K562 (cell line): ENCODE measurements around the gene LMAN2. TPM values are rescaled to one million over a fixed set of nuclear protein-coding genes. Genes with fewer than 3 reads are reported as not detected.

Source experiments
- ASH1L ChIP-seq: fragments of 450-650 bp; IDR thresholded peaks from 2 replicates; pipeline ENCODE4 v1.6.1; 2018; ENCODE audit warnings: borderline replicate concordance, mild to moderate bottlenecking, low read depth; ENCODE audit not compliant: partially characterized antibody
- CBFA2T3 ChIP-seq: fragments of 450-650 bp; IDR thresholded peaks from 2 replicates; pipeline ENCODE4 v1.6.1; 2017
- HNRNPLL ChIP-seq: fragments of 200-400 bp; formaldehyde crosslinking; IDR thresholded peaks from 2 replicates; pipeline ENCODE4 v1.6.1; 2017; ENCODE audit warnings: low read length, low read depth, mild to moderate bottlenecking; ENCODE audit not compliant: poor library complexity, severe bottlenecking
- MCM3 ChIP-seq: fragments of 450-650 bp; IDR thresholded peaks from 2 replicates; pipeline ENCODE4 v1.6.1; 2016
- NONO ChIP-seq, 2 experiments: fragments of 200-400 bp in 1 of 2; fragments of 450-650 bp in 1 of 2; formaldehyde crosslinking in 1 of 2; IDR thresholded peaks; 2 replicates each; pipeline ENCODE4 v1.6.1; 2017; ENCODE audit warnings: low read depth in 2 of 2, mild to moderate bottlenecking in 2 of 2, moderate library complexity in 2 of 2, low read length in 1 of 2
- SNRNP70 ChIP-seq: fragments of 200-400 bp; formaldehyde crosslinking; optimal IDR thresholded peaks from 2 replicates; pipeline ENCODE3; 2017; ENCODE audit warnings: low read depth, low read length
- TAF7 ChIP-seq: fragments of 450-650 bp; IDR thresholded peaks from 2 replicates; pipeline ENCODE4 v1.6.1; 2016; ENCODE audit warnings: missing genetic modification characterization, missing compliant biosample characterization
- ZBTB17 ChIP-seq: fragments of 450-650 bp; formaldehyde crosslinking; IDR thresholded peaks from 2 replicates; pipeline ENCODE4 v1.4.0; 2020; ENCODE audit warnings: mild to moderate bottlenecking
- ZNF282 ChIP-seq: sonication (generic); formaldehyde crosslinking; IDR thresholded peaks from 2 replicates; pipeline ENCODE4 v1.8.1; 2023; ENCODE audit warnings: missing genetic modification reagents
- ZNF77 ChIP-seq: fragments of 250-450 bp; sonication (Bioruptor Pico); IDR thresholded peaks from 2 replicates; pipeline ENCODE4 v1.5.0; 2020
- polyA plus RNA-seq, 8 experiments: library from polyadenylated mRNA; depleted of rRNA in 4 of 8; stranded (reverse) in 5 of 8; unstranded in 3 of 8; fragments of >200 nt; fragmentation: Nextera tagmentation in 2 of 8; fragmentation: Illumina TruSeq in 1 of 8; extraction: Ambion mirVana in 2 of 8; extraction: Trizol in 1 of 8; gene quantifications; 2 replicates each; pipeline versions ENCODE4 v1.2.1 to v1.2.3, GENCODE V29; 2011 to 2014; ENCODE audit warnings: inconsistent platforms in 1 of 8, missing spikeins in 1 of 8
- total RNA-seq, 7 experiments: library from RNA; depleted of rRNA in 6 of 7; stranded (reverse); fragments of >200 nt in 6 of 7; fragmentation: Illumina TruSeq in 2 of 7; extraction: Trizol in 2 of 7; gene quantifications; 2 replicates each; pipeline versions ENCODE4 v1.2.1 to v1.2.3, GENCODE V29; 2011 to 2021; ENCODE audit warnings: low replicate concordance in 1 of 7
- TF ChIP-seq, protein P1 (sequence below): sonication (generic); formaldehyde crosslinking; IDR thresholded peaks from 2 replicates; pipeline ENCODE4 v1.4.0; 2020; ENCODE audit warnings: mild to moderate bottlenecking, missing genetic modification reagents
- TF ChIP-seq, protein P2 (sequence below): fragments of 250-450 bp; sonication (Bioruptor Pico); IDR thresholded peaks from 2 replicates; pipeline ENCODE4 v1.5.0; 2021
- TF ChIP-seq, protein P3 (sequence below): fragments of 450-650 bp; IDR thresholded peaks from 2 replicates; pipeline ENCODE4 v1.6.1; 2017; ENCODE audit warnings: mild to moderate bottlenecking, moderate library complexity
- TF ChIP-seq, protein P4 (sequence below), 2 experiments: fragments of 450-650 bp; IDR thresholded peaks; 2 replicates each; pipeline ENCODE4 v1.6.1; 2016; ENCODE audit warnings: mild to moderate bottlenecking in 2 of 2, borderline replicate concordance in 1 of 2, low read depth in 1 of 2, moderate library complexity in 1 of 2

LMAN2 gene
- total and polyA plus RNA-seq, 9 of the 15 experiments (the other 6 are each of a cell fraction or from before 2014, with no cell fraction given) = 2.7 to 254 (median 136) TPM

DNA sequence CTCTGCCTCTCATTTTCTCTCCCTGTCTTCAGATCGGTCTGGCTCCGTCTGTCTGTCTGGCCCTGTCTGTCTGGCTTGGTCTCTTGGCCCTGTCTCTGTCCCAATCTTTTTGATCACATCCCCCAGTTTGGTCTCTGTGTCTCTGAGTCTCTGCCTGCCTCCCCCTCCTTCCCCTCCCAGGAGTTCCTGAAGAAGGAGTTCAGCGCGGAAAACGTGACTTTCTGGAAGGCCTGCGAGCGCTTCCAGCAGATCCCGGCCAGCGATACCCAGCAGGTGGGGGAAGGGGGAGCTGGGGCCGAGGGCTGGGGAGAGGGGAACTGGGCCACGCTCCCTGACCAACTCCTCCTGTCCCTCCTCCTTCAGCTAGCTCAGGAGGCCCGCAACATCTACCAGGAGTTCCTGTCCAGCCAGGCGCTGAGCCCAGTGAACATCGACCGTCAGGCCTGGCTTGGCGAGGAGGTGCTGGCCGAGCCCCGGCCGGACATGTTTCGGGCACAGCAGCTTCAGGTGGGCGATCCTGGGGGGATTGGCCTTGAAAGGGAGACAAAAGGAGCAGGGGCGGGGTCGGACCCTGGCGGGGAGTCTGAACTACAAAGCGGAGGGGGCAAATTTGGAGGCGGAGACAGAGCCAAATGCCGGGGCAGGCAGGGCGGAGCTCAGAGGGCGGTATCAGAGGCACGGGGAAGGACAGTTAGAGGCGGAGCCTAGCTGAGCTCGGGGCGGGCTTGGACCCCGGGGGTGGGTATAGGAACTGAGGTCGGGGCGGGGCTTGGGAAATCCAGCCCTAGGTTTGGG is 15.3 kb upstream of the LMAN2 start (continued):
- TF ChIP-seq, protein P1, sequence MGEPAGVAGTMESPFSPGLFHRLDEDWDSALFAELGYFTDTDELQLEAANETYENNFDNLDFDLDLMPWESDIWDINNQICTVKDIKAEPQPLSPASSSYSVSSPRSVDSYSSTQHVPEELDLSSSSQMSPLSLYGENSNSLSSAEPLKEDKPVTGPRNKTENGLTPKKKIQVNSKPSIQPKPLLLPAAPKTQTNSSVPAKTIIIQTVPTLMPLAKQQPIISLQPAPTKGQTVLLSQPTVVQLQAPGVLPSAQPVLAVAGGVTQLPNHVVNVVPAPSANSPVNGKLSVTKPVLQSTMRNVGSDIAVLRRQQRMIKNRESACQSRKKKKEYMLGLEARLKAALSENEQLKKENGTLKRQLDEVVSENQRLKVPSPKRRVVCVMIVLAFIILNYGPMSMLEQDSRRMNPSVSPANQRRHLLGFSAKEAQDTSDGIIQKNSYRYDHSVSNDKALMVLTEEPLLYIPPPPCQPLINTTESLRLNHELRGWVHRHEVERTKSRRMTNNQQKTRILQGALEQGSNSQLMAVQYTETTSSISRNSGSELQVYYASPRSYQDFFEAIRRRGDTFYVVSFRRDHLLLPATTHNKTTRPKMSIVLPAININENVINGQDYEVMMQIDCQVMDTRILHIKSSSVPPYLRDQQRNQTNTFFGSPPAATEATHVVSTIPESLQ = no peak
- TF ChIP-seq ZNF282 (no peak), NONO (IDR thresholded peaks at IDR 0.05; ENCODE audit: low read depth in 2 of 2, low read length in 1 of 2) (no peak), MCM3 (no peak), ZBTB17 (CRISPR knock-in tag) (peak; percentile 98), HNRNPLL (peak; percentile 41), ZNF77 (CRISPR knock-in tag) (no peak), CBFA2T3 (peak; percentile 24; the same call in 1 of the 2 replicates), TAF7 (tag) (peak; percentile 62; the same call in 1 of the 2 replicates), SNRNP70 (no peak), ASH1L (no peak)
- TF ChIP-seq, protein P2, sequence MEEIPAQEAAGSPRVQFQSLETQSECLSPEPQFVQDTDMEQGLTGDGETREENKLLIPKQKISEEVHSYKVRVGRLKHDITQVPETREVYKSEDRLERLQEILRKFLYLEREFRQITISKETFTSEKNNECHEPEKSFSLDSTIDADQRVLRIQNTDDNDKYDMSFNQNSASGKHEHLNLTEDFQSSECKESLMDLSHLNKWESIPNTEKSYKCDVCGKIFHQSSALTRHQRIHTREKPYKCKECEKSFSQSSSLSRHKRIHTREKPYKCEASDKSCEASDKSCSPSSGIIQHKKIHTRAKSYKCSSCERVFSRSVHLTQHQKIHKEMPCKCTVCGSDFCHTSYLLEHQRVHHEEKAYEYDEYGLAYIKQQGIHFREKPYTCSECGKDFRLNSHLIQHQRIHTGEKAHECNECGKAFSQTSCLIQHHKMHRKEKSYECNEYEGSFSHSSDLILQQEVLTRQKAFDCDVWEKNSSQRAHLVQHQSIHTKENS (CRISPR knock-in tag) = no peak
- TF ChIP-seq, protein P3, sequence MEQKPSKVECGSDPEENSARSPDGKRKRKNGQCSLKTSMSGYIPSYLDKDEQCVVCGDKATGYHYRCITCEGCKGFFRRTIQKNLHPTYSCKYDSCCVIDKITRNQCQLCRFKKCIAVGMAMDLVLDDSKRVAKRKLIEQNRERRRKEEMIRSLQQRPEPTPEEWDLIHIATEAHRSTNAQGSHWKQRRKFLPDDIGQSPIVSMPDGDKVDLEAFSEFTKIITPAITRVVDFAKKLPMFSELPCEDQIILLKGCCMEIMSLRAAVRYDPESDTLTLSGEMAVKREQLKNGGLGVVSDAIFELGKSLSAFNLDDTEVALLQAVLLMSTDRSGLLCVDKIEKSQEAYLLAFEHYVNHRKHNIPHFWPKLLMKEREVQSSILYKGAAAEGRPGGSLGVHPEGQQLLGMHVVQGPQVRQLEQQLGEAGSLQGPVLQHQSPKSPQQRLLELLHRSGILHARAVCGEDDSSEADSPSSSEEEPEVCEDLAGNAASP = no peak
- TF ChIP-seq, protein P4, sequence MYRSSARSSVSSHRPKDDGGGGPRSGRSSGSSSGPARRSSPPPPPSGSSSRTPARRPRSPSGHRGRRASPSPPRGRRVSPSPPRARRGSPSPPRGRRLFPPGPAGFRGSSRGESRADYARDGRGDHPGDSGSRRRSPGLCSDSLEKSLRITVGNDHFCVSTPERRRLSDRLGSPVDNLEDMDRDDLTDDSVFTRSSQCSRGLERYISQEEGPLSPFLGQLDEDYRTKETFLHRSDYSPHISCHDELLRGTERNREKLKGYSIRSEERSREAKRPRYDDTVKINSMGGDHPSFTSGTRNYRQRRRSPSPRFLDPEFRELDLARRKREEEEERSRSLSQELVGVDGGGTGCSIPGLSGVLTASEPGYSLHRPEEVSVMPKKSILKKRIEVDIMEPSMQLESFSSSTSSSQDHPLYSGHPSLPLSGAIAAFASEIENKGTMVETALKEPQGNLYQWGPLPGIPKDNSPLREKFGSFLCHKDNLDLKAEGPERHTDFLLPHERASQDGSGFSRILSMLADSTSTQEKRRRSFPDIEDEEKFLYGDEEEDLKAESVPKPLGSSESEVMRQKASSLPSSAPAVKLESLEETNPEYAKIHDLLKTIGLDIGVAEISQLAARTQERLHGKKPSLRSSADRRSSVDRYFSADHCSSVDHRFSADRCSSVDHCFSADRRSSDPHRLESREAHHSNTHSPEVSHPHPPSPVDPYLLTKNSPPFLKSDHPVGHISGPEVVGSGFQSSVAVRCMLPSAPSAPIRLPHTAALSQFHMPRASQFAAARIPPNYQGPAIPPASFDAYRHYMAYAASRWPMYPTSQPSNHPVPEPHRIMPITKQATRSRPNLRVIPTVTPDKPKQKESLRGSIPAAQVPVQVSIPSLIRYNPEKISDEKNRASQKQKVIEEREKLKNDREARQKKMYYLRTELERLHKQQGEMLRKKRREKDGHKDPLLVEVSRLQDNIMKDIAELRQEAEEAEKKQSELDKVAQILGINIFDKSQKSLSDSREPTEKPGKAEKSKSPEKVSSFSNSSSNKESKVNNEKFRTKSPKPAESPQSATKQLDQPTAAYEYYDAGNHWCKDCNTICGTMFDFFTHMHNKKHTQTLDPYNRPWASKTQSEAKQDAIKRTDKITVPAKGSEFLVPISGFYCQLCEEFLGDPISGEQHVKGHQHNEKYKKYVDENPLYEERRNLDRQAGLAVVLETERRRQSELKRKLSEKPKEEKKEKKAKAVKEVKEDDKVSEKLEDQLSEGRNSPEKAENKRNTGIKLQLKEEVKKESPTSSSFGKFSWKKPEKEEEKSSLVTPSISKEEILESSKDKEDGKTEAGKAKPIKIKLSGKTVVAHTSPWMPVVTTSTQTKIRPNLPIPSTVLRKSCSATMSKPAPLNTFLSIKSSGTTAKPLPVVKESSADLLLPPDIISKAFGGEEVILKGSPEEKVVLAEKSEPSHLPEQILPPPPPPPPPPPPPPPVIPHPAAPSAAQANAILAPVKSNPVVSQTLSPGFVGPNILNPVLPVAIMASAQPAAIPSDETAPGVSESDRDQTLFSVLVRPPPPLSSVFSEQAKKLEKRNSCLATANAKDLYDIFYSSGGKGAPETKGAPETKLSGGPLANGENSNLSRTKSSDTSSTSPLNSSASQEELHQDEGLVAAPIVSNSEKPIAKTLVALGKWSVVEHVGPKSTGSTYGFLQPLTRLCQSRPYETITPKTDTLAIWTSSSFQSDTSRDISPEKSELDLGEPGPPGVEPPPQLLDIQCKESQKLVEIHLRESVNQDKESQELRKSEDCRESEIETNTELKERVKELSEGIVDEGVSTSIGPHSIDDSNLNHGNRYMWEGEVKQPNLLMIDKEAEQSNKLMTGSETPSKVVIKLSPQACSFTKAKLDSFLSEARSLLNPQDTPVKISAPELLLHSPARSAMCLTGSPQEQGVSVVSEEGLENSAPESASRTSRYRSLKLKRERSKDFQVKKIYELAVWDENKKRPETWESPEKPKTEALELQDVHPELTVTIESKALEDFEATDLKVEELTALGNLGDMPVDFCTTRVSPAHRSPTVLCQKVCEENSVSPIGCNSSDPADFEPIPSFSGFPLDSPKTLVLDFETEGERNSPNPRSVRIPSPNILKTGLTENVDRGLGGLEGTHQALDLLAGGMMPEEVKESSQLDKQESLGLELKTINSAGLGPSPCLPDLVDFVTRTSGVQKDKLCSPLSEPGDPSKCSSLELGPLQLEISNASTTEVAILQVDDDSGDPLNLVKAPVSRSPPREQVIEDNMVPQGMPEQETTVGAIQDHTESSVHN (IDR thresholded peaks at IDR 0.05; ENCODE audit: borderline replicate concordance in 1 of 2, low read depth in 1 of 2) = peak in 1 of 2 experiments; percentile 27; a peak in 1 of 4 replicates
